ENCODE results near the gene C2CD2L. TPM values are rescaled to one million over a fixed set of nuclear protein-coding genes. Genes with fewer than 3 reads are reported as not detected.

C2CD2L gene
- total and polyA plus RNA-seq, 10 of the 15 experiments (the other 5 are each of a cell fraction or from before 2014, with no cell fraction given): 0.21 to 9.6 (median 5.1) TPM

DNA sequence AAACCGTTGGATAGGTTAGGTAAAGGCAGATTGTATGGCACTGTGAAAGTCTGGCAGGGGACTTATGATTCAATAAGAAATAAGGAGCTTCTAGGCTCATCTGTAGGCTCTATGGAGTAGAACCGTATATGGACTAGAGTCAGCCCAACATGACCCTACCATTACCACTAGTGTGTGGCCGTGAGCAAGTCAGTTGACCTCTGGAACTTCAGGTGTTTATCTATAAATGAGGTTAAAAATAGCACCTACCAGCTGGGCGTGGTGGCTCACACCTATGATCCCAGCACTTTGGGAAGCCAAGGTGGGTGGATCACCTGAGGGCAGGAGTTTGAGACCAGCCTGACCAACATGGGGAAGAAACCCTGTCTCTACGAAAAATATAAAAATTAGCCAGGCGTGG, 18.7 kb downstream of the C2CD2L start:
- Histone ChIP-seq H3K4me3 (no peak overlapping the region), H3K4me1 (ENCODE audit: control insufficient read depth, insufficient read depth, low read length) (peaks cover 8% of the 10 kb centered on the region), H4K20me1 (ENCODE audit: control insufficient read depth, insufficient read depth) (no peaks in the 10 kb centered on the region), H3K4me2 (ENCODE audit: control insufficient read depth, insufficient read depth) (no peak overlapping the region), H3K27ac (ENCODE audit: control insufficient read depth, insufficient read depth) (no peak overlapping the region), H3K36me3 (ENCODE audit: control insufficient read depth in 2 of 2, insufficient read depth in 2 of 2, low read length in 1 of 2) (peaks cover 0 to 12% of the 10 kb centered on the region in 2 experiments; a peak in 2 of 4 replicates), H3K9me3 (replicated peaks; ENCODE audit: control insufficient read depth, insufficient read depth, low read length) (no peaks in the 10 kb centered on the region), H3K27me3 (replicated peaks in 1 of 2; ENCODE audit: control insufficient read depth in 2 of 2, insufficient read depth in 2 of 2, low read length in 1 of 2) (no peaks in the 10 kb centered on the region), H3K9ac (ENCODE audit: control insufficient read depth, insufficient read depth, low read length) (no peak overlapping the region), H2AFZ (ENCODE audit: control insufficient read depth, low read depth, low read length) (no peak overlapping the region), H3K79me2 (ENCODE audit: control insufficient read depth, insufficient read depth, low read length) (peaks cover 21% of the 10 kb centered on the region)
- DNase-seq (ENCODE audit: low read depth, low spot score) (no peak), ATAC-seq (no peak), FAIRE-seq (no peak)
- SMC1A ChIA-PET (ENCODE audit: uncharacterized antibody, unreplicated experiment): interaction anchor here (1.8 kb wide), 1 partner anchor 16 kb away, joined by 5 read pairs; no protein-coding TSS in a partner anchor
- RAD21 ChIA-PET (ENCODE audit: unreplicated experiment): interaction anchor here (0.7 kb wide), 1 partner anchor 69 kb away, joined by 3 read pairs; the partner anchor contains the start of gene HYOU1
- POLR2A ChIA-PET: interaction anchor here (0.8 kb wide), 1 partner anchor 84 kb away, joined by 3 read pairs; no protein-coding TSS in a partner anchor
- 90% methylated on average over 5 of the region's 6 CpGs for WGBS (ENCODE audit: insufficient coverage, insufficient replicate concordance, low lambda C conversion rate, missing lambda C conversion rate)
- TF ChIP-seq CEBPB (IDR thresholded peaks at IDR 0.05; ENCODE audit: borderline replicate concordance in 1 of 2, low read depth in 2 of 2, low read length in 2 of 2): no peak
- no peak for TF ChIP-seq HDAC2 (IDR thresholded peaks at IDR 0.05)
- no peak for TF ChIP-seq PAX5 (IDR thresholded peaks at IDR 0.05; ENCODE audit: borderline replicate concordance, low read depth, low read length)
- in situ Hi-C loops (cut with MboI) (no loop called here), intact Hi-C loops (cut with micrococcal nuclease; ENCODE audit: unreplicated experiment) (no loop called here)
- CTCF ChIA-PET: interaction anchor here (0.8 to 1.2 kb wide), 4 partner anchors 9 to 176 kb away, joined by 3 to 4 read pairs (median 3); no protein-coding TSS in a partner anchor
- BruUV-seq (replicated peaks): no TSS peak

DNA sequence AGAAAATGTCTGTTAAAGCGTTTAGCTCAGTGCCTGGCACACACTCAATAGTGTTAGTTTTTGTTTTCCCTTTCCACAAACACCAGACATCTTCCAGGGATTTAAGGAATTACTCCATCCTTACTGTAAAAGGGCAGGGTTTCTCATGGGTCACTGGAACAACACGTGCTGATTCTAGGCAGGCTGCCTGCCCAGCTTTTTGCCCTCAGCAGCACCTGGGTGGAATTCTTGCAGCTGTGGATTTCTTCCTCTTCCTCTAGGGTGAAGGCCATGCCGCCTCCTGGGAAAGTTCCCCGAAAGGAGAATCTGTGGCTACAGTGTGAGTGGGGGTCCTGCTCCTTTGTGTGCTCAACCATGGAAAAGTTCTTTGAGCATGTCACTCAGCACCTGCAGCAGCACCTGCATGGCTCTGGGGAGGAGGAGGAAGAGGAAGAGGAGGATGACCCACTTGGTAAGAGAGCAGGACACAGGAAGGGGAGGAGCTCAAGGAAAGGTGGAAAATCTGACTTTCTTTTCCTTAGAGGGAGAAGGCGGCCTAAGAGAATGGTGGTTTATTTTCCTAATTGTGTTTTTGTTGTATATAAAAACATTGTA, 19.6 kb downstream of the C2CD2L start:
- in situ Hi-C loops (cut with MboI) (no loop called here), intact Hi-C loops (cut with micrococcal nuclease; ENCODE audit: unreplicated experiment) (no loop called here)
- no peak overlapping the region for H2AFZ ChIP-seq (ENCODE audit: control insufficient read depth, low read depth, low read length)
- H3K4me2 ChIP-seq (ENCODE audit: control insufficient read depth, insufficient read depth): no peak overlapping the region
- BruUV-seq (replicated peaks): no TSS peak
- DNase-seq (ENCODE audit: low read depth, low spot score) (no peak), ATAC-seq (no peak), FAIRE-seq (no peak)
- peaks cover 0 to 16% of the 10 kb centered on the region in 2 experiments for H3K36me3 ChIP-seq (ENCODE audit: control insufficient read depth in 2 of 2, insufficient read depth in 2 of 2, low read length in 1 of 2)
- H3K27me3 ChIP-seq (replicated peaks in 1 of 2; ENCODE audit: control insufficient read depth in 2 of 2, insufficient read depth in 2 of 2, low read length in 1 of 2): no peaks in the 10 kb centered on the region
- 0 out of 2 replicates have a peak, but pooled peaks cover 6% of the 10 kb centered on the region for H3K4me1 ChIP-seq (ENCODE audit: control insufficient read depth, insufficient read depth, low read length)
- WGBS (ENCODE audit: insufficient coverage, insufficient replicate concordance, low lambda C conversion rate, missing lambda C conversion rate): 97% methylated on average over 5 of the region's 5 CpGs
- H4K20me1 ChIP-seq (ENCODE audit: control insufficient read depth, insufficient read depth): no peaks in the 10 kb centered on the region
- ChIA-PET RAD21 (ENCODE audit: unreplicated experiment) (interaction anchor here (0.7 kb wide), 1 partner anchor 1558 kb away, joined by 3 read pairs; no protein-coding TSS in a partner anchor), SMC1A (ENCODE audit: uncharacterized antibody, unreplicated experiment) (interaction anchor here (1.8 kb wide), 1 partner anchor 17 kb away, joined by 5 read pairs; no protein-coding TSS in a partner anchor), POLR2A (no interaction called here), CTCF (interaction anchor here (0.5 to 1.2 kb wide), 7 partner anchors 8 to 175 kb away, joined by 3 to 4 read pairs (median 3); no protein-coding TSS in a partner anchor)
- H3K9ac ChIP-seq (ENCODE audit: control insufficient read depth, insufficient read depth, low read length): no peak overlapping the region
- H3K9me3 ChIP-seq (replicated peaks; ENCODE audit: control insufficient read depth, insufficient read depth, low read length): no peaks in the 10 kb centered on the region
- H3K79me2 ChIP-seq (ENCODE audit: control insufficient read depth, insufficient read depth, low read length): peaks cover 17% of the 10 kb centered on the region
- H3K27ac ChIP-seq (ENCODE audit: control insufficient read depth, insufficient read depth): no peak overlapping the region
- H3K4me3 ChIP-seq: no peak overlapping the region
- no peak for TF ChIP-seq KAT2A (conservative IDR thresholded peaks at IDR 0.05; ENCODE audit: control insufficient read depth, low read depth, low read length)
- TF ChIP-seq, protein P1, sequence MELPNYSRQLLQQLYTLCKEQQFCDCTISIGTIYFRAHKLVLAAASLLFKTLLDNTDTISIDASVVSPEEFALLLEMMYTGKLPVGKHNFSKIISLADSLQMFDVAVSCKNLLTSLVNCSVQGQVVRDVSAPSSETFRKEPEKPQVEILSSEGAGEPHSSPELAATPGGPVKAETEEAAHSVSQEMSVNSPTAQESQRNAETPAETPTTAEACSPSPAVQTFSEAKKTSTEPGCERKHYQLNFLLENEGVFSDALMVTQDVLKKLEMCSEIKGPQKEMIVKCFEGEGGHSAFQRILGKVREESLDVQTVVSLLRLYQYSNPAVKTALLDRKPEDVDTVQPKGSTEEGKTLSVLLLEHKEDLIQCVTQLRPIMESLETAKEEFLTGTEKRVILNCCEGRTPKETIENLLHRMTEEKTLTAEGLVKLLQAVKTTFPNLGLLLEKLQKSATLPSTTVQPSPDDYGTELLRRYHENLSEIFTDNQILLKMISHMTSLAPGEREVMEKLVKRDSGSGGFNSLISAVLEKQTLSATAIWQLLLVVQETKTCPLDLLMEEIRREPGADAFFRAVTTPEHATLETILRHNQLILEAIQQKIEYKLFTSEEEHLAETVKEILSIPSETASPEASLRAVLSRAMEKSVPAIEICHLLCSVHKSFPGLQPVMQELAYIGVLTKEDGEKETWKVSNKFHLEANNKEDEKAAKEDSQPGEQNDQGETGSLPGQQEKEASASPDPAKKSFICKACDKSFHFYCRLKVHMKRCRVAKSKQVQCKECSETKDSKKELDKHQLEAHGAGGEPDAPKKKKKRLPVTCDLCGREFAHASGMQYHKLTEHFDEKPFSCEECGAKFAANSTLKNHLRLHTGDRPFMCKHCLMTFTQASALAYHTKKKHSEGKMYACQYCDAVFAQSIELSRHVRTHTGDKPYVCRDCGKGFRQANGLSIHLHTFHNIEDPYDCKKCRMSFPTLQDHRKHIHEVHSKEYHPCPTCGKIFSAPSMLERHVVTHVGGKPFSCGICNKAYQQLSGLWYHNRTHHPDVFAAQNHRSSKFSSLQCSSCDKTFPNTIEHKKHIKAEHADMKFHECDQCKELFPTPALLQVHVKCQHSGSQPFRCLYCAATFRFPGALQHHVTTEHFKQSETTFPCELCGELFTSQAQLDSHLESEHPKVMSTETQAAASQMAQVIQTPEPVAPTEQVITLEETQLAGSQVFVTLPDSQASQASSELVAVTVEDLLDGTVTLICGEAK (IDR thresholded peaks at IDR 0.05; ENCODE audit: borderline replicate concordance): no peak
- TF ChIP-seq, protein P2, sequence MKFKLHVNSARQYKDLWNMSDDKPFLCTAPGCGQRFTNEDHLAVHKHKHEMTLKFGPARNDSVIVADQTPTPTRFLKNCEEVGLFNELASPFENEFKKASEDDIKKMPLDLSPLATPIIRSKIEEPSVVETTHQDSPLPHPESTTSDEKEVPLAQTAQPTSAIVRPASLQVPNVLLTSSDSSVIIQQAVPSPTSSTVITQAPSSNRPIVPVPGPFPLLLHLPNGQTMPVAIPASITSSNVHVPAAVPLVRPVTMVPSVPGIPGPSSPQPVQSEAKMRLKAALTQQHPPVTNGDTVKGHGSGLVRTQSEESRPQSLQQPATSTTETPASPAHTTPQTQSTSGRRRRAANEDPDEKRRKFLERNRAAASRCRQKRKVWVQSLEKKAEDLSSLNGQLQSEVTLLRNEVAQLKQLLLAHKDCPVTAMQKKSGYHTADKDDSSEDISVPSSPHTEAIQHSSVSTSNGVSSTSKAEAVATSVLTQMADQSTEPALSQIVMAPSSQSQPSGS (IDR thresholded peaks at IDR 0.05; ENCODE audit: low read length): no peak
- no peak for TF ChIP-seq KLF5 (IDR thresholded peaks at IDR 0.05; ENCODE audit: partially characterized antibody)
- no peak for TF ChIP-seq IKZF2 (IDR thresholded peaks at IDR 0.05)
- TF ChIP-seq PAX8 (IDR thresholded peaks at IDR 0.05): no peak
- no peak for TF ChIP-seq RCOR1 (conservative IDR thresholded peaks at IDR 0.05; ENCODE audit: low read depth, low read length)
- TF ChIP-seq MEF2A (IDR thresholded peaks at IDR 0.05; ENCODE audit: insufficient read depth, low read depth, low read length): no peak
